ENCODE measurements around the gene TRIM5.
"Not testable (repeated sequence)": the region's sequence is repeated elsewhere in the genome, so short reads cannot be mapped to it uniquely, and the experiment has no call there.

TRIM5 gene

DNA sequence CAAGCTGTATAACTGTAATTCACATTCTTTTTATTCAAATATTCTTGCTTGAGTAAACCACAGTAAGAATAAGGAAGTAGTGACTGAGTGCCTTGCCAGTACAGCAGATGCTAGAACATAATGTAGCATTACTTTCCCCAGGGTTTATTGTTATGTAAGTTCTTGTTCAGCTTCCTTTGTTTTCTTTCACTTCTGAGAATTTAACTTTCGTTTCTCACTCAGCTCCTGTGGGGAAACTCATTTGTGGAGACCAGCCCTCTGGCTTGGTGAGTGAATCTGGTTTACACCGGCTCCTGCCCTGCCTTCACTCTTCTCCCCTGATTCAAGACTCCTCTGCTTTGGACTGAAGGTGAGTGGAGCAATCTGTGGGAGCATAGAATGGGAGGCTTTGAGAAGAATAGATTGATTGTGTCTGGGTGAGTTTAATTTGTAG lies 4.7 kb upstream of the TRIM5 start, which contains the start of gene TRIM22:
TSS of gene TRIM22 (plus strand) at position 240 of the 433 bp plus-strand sequence. CDS start 6,443 bp downstream, outside the sequence.
- in situ Hi-C loops (cut with HindIII; ENCODE audit: low sequenced_read_pairs): no loop called here

DNA sequence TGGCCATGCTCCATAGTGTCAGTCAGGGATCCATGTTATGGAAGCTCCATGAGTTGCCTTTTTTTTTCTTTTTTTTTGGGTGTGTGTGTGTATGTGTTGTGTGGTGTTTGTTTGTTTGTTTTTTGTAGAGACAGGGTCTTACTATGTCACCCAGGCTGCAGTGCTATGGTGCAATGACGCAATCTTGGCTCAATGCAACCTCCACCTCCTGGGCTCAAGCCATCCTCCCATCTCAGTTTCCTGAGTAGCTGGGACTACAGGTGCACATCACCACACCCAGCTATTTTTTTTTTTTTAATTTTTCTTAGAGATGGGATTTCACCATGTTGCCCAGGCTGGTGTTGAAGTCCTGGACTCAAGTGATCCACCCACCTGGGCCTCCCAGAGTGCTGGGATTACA lies 3.6 kb upstream of the TRIM5 start:
- in situ Hi-C loops (cut with HindIII; ENCODE audit: low sequenced_read_pairs): no loop called here

DNA sequence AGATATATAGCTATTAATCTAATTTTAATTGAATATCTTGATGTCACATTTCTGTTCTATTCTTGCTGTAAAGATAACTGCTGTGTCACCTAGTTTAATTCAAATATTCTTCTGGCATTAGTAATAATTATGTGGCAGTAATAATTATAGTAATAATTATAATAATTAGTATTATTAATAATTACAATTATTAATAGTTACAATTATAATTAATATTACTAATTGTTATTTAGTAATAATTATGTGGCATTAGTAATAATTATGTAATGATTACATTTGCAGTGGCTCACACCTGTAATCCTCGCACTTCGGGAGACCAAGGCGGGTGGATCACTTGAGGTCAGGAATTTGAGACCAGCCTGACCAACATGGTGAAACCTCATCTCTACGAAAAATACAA lies 1.6 kb upstream of the TRIM5 start:
- in situ Hi-C loops (cut with HindIII; ENCODE audit: low sequenced_read_pairs): no loop called here

DNA sequence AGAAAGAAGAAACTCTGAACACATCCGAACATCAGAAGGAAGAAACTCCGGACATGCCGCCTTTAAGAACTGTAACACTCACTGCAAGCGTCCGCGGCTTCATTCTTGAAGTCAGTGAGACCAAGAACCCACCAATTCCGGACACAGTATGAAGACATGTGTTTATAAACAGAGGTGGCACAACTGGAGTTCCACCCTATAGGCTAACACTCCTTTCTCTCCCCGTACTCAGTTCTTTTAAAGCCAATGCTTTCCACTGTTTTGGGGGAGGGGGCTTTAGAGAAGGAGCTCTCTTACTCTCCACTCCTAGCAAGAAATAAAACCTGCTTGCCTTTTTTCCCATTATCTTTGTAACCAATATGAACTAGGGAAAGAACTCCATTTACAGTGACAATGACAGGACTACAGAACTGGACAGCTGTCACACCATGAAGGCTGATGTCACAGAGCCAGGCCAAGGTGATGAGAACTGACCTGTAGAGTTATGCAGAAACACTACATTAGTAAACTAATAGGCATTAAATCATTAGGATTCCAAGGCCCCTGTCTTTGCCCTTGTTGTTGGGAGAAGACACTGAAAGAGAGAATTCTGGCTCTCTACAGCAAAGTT lies 733 bp downstream of the TRIM5 start:
- in situ Hi-C loops (cut with HindIII; ENCODE audit: low sequenced_read_pairs): no loop called here

DNA sequence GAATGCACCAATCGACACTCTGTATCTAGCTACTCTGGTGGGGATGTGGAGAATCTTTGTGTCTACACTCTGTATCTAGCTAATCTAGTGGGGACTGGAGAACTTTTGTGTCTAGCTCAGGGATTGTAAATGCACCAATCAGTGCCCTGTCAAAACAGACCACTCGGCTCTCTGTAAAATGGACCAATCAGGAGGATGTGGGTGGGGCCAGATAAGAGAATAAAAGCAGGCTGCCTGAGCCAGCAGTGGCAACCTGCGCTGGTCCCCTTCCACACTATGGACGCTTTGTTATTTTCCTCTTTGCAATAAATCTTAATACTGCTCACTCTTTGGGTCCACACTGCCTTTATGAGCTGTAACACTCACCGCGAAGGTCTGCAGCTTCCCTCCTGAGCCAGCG lies 1.3 kb downstream of the TRIM5 start:
- in situ Hi-C loops (cut with HindIII; ENCODE audit: low sequenced_read_pairs): not testable (repeated sequence)

DNA sequence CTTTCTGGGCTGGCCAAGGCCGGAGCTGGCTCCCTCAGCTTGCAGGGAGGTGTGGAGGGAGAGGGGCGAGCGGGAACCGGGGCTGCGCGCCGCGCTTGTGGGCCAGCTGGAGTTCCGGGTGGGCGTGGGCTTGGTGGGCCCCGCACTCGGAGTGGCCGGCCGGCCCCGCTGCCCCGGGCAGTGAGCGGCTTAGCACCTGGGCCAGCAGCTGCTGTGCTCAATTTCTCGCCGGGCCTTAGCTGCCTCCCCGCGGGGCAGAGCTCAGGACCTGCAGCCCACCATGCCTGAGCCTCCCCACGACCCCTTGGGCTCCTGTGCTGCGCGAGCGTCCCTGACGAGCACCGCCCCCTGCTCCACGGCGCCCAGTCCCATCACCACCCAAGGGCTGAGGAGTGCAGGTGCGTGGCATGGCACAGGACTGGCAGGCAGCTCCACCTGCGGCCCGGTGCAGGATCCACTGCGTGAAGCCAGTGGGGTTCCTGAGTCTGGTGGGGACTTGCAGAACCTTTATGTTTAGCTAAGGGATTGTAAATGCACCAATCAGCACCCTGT lies 1.9 kb downstream of the TRIM5 start:
- in situ Hi-C loops (cut with HindIII; ENCODE audit: low sequenced_read_pairs): not testable (repeated sequence)

DNA sequence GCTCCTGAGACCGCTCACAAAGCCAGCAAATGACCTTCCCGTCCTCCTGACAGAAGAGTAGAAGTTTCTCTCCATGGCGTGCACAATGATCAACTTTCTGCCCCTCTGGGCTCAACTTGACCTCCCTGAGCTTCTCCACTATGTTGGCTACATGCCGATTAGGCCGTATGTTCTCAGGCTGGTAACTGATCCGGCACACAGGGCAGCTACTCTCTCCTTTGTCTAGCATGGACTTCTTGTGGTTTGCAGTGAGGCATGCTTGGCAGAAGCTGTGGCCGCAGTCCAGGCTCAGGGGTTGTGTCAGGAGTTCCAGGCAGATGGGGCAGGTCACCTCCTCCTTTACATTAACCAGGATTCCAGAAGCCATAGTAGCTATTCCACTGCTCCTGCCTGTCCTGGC lies 5.1 kb downstream of the TRIM5 start:
- in situ Hi-C loops (cut with HindIII; ENCODE audit: low sequenced_read_pairs): no loop called here

DNA sequence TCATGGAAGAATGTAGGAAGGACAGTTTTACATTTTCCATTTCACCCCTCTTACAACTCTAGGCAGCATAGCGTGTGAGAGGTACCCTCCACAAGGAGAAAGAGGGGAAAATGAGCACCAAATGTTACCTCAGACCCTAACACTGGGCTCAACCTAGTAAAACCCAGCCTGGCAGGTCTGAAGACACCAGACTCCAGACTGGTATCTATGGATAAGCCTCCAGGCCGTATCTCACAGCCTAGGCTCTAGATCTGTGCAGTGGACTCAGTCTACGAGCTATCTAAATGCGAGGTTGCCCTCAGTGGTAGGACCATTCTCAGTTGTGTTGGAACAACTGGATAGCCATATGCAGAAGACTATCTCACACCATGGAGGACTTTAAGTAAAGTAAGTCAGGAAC lies 10.5 kb downstream of the TRIM5 start:
- in situ Hi-C loops (cut with HindIII; ENCODE audit: low sequenced_read_pairs): no loop called here

DNA sequence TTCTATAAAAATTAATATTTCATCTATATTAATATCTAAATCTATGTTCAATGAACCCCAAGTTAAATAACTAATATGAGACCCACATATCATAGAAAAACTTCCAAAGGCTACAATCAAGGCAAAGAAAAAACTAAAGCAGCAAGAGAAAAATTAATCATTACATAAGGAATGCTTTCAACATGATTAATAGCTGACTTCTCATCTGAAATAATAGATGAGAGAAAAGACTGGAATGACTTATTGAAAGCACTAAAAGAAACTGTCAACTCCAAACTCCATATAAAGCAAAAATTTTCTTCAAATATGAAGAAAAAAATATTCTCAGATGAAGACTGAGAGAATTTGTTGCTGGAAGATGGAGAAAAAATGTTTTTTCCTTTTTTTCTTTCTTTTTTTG lies 13.0 kb downstream of the TRIM5 start:
- in situ Hi-C loops (cut with HindIII; ENCODE audit: low sequenced_read_pairs): no loop called here

DNA sequence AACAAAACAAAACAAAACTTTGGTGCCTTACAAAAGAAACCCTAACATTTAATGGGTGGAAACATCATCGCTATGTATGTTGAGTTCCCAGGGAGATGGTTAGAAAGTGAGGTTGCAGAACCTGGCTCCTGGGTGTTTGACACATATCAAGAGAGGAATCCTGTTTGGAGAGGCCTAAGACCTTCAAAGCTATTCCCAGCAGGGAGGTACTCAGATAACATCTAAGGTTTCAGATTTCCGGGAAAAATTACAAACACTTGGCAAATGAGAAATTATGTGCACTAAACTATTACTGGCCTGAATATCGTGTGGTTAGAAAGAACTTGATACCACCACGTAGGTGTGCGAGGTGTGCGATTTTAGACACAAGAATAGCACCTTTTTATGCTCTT lies 18.5 kb downstream of the TRIM5 start:
- in situ Hi-C loops (cut with HindIII; ENCODE audit: low sequenced_read_pairs): no loop called here

DNA sequence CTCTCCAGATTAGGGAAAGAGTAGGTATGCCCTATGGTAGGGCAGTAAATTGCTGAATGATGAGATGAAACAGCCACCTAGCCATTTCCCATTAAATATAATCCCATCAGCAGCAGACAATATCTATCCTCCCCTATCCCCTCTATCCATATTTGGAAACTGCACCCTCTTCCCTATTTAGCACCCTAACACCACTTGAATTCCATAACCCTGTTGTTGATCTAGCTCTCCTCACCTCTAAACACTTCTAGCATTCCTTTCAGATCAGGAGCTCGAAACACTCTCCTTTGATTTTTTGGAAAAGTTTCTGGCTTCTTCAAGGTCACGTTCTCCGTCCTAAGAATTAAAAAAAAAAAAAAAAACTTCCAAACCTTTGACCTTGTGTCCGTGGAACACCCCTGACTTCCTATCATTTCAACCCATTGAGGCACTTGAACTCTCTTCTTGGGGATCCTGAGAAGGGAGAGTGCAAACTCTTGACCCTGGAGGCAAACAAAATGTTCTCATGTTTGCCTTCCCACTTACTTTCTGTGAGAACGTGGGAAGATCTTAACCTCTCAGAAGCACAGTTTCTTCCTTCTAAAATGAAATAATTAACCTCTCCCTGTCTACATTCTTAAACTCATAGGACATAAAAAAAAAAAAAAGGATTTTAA lies 19.0 kb downstream of the TRIM5 start:
- in situ Hi-C loops (cut with HindIII; ENCODE audit: low sequenced_read_pairs): no loop called here

DNA sequence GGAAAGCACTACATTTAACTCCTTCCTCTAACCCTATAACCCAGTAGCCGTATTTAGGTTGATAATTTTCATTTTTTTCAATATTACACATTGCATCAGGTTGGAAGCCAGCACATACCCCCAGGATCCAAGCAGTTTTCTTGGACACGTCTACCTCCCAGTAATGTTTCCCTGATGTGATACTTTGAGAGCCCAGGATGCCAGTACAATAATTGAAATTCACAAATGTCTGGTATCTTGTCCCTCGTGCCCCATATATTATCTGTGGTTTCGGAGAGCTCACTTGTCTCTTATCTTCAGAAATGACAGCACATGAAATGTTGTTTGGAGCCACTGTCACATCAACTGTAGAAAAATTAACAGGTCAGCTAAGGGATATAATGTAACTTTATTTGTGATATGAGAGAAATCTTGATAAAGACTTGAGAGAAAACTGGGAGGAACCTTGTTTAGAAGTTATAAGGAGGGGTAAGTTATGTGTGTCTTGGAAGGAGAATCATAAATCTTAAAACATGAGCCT lies 19.8 kb downstream of the TRIM5 start:
- in situ Hi-C loops (cut with HindIII; ENCODE audit: low sequenced_read_pairs): no loop called here

DNA sequence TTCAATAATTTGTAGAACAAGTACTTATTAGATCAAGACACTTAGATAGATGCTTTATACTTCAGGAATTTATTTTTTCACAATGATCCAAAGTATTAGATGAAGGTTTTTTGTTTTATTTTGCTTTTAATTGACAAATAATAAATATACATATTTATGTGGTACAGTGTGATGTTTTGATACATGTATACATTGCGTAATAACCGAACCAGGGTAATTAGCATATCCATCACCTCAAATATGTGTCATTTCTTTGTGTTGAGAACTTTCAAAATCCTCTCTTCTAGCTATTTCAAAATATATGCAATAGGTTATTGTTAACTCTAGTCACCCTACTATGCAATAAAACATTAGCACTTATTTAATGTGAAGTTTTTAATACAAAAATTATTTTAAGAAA lies 21.4 kb downstream of the TRIM5 start:
- in situ Hi-C loops (cut with HindIII; ENCODE audit: low sequenced_read_pairs): no loop called here

DNA sequence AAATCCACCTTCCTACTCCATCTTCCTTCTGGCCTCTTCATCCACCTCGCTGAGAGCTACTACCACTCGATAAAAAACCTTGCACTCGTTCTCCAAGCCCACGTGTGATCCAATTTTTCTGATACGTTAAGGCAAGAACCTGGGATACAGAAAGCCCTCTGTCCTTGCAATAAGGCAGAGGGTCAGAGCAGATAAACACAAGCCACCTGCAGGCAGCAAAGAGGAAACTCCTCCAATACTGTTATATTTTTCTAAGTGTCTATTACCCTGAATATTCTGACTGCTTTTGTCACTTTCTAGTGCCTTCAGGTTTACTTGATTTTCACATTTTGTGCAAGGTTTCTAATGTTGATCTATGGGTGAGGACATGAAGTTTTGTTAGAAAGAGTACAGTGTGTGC lies 26.6 kb downstream of the TRIM5 start:
- in situ Hi-C loops (cut with HindIII; ENCODE audit: low sequenced_read_pairs): no loop called here

DNA sequence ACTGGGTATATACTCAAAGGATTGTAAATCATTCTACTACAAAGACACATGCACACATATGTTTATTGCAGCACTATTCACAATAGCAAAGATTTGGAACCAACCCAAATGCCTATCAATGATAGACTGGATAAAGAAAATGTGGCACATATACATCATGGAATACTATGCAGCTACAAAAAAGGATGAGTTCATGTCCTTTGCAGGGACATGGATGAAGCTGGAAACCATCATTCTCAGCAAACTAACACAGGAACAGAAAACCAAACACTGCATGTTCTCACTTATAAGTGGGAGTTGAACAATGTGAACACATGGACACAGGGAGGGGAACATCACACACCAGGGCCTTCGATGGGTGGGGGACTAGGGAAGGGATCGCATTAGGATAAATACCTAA lies 27.9 kb downstream of the TRIM5 start:
- in situ Hi-C loops (cut with HindIII; ENCODE audit: low sequenced_read_pairs): not testable (repeated sequence)

DNA sequence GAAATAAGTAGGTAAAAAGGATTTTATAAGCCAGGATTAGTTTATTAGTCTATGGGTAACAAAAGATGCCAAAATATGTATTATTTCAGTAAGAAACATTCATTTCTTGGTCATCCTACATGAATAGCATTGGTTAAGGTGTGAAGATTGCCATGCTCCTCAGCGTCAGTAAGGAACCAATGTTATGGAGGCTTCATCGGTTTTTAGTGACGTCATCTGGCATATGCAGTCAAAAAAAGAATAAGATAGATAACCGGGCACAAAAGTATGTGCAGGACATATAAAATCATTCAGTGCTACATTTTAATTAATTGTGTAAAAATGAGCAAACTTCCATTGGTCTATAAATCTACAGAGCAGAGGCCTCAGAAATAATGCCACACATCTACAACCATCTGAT lies 29.4 kb downstream of the TRIM5 start:
- in situ Hi-C loops (cut with HindIII; ENCODE audit: low sequenced_read_pairs): no loop called here

DNA sequence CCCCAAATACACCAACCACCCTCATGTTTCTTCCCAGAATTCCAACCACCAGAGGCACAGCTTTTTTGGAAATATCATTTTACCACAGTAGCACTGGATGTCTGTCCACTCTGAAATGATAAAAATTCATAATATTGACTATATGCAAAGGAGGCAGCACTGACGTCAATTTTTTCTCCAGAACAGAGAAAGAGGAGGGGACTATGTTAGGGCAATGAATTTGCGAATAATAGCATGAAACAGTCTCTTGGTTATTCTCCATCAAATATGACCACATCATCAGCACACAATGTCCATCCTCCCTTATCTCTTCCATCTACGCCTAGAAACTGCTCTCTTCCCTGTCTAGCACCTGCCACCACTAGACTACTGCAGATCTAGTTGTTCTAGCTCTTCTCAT lies 38.7 kb downstream of the TRIM5 start:
- in situ Hi-C loops (cut with HindIII; ENCODE audit: low sequenced_read_pairs): no loop called here

DNA sequence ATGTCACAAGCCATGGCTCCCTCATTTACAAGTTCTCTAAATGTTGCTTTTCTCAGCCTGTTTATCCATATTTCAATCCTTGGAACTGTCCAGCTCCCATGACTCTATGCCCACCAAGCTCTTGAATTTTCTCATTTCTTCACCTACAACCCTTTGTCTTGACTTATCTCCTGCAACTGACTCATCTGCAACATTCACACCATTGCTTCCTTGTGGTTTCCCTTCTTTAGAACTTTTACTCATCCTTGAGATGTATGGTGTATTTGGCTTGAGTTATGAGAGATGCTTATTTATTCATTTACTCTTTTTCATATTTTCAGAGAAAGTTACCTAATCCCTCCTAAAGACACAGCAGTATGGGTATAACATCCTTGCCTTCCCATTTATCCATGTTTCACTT lies 41.3 kb downstream of the TRIM5 start:
- in situ Hi-C loops (cut with HindIII; ENCODE audit: low sequenced_read_pairs): no loop called here

DNA sequence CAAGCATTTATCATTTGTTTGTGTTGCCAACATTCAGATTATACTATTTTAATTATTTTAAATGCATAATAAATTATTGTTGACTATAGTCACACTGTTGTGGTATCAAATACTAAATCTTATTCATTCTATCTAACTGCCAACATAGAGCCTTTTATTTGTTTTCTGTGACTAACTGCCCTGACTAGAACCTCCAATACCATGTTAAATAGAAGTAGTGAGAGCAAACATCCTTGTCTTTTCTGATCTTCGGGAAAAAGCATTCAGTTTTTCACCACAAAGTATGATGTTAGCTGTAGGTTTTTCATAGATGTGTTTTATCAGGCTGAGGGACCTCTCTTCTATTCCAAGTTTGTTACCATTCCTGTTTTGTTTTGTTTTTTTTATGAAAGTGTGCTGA lies 44.9 kb downstream of the TRIM5 start:
- in situ Hi-C loops (cut with HindIII; ENCODE audit: low sequenced_read_pairs): no loop called here

DNA sequence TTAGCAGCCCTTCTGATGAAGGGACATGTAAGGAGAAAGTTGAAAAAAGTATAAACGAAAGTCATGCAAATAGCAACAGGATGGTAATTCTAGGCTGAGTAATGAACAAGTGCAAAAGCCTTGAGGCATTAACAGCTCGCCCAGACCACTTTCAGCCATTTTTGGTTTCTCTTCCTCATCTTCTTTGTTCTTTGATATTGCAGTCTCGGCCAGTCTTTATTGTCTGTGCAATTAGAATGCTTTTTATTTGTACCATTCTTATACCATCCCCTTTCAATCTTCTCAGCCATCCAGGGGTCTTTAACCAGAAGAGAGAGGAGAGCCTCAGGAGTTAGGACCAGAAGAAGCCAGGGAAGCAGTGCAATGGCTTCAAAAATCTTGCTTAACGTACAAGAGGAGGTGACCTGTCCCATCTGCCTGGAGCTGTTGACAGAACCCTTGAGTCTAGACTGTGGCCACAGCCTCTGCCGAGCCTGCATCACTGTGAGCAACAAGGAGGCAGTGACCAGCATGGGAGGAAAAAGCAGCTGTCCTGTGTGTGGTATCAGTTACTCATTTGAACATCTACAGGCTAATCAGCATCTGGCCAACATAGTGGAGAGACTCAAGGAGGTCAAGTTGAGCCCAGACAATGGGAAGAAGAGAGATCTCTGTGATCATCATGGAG lies 52.8 kb downstream of the TRIM5 start:
- in situ Hi-C loops (cut with HindIII; ENCODE audit: low sequenced_read_pairs): no loop called here

DNA sequence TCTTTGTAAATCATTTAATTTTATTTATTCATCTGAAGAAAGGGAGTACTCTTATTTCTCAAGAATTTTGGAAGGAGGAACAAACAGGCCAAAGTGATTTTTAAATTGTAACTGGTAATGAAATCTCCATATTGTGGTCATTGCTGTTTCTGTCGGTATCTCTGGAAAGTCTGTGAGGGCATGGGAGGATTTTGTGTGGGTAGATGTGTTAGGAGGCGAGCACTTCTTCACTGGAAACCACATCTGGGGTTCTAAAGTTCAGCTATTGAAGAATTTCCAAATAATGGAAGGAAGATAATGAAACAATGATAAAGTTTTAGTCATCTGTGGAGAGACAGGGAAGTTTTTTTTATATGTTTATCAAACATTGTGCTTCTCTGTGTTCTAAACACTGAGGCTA lies 53.5 kb downstream of the TRIM5 start:
- in situ Hi-C loops (cut with HindIII; ENCODE audit: low sequenced_read_pairs): no loop called here

DNA sequence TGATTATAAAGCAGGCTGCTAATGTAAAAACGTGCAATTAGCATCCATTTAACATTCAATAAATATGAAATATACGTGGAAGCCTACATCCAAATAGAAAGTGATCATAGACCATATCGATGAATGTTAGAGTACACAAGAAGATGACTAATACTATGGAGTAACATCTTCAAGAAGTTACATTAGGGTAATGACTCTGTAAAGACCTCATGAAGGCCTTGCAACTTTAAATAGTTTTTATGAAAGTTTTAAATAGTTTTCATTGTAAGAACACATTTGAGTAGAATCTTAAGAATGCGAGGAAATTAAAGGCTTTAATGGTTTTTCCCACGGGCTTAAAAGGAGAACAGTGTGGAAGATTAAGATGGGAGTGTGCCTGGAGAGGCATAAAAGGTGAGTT lies 58.7 kb downstream of the TRIM5 start:
- in situ Hi-C loops (cut with HindIII; ENCODE audit: low sequenced_read_pairs): no loop called here
